HG03558 (cell line): ENCODE results near the gene MRPS34.

Experiments
- ATAC-seq: cut with Tn5 transposase; IDR thresholded peaks from one replicate; pipeline ENCODE4 v1.9.1; 2021; ENCODE audit warnings: moderate number of reproducible peaks; ENCODE audit not compliant: unreplicated experiment; ENCODE audit errors: extremely low read depth

Gene MRPS34

DNA sequence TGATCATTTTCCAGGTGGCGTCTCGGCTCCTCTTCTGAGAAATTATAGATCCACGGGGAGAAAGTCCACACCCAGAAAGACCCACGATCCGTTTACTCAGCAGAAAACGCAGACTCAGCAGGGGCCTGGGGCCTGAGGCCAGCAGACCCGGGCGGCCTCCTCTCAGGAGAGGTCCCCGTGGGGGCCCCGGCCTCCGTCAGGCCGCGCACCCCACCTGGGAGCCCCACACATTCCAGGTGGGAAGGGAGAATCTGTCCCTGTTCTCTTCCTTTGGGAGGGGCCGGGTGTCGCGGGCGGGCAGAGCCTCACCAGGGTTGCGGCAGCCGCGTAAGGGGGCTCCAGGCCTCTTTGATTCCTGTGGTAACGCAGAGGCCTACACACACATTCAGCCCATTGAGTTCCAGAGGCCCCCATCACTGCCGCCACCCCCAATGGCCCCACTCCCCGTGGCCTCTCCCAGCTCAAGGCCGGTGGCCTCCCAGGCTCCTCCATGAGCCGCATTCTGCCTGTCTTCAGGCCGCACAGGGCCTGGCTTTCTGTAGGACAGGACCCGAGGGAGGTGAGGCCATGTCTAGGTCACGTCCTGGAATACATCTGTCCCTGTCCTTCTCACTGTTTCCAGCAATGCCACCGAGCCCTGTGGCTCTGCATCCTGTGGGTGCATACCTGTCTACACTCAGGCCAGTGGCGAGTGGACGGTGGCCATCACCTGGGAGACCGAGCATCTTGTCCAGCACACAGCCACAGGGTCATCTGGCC is 22.2 kb upstream of the MRPS34 start:
- ATAC-seq, result no peak

DNA sequence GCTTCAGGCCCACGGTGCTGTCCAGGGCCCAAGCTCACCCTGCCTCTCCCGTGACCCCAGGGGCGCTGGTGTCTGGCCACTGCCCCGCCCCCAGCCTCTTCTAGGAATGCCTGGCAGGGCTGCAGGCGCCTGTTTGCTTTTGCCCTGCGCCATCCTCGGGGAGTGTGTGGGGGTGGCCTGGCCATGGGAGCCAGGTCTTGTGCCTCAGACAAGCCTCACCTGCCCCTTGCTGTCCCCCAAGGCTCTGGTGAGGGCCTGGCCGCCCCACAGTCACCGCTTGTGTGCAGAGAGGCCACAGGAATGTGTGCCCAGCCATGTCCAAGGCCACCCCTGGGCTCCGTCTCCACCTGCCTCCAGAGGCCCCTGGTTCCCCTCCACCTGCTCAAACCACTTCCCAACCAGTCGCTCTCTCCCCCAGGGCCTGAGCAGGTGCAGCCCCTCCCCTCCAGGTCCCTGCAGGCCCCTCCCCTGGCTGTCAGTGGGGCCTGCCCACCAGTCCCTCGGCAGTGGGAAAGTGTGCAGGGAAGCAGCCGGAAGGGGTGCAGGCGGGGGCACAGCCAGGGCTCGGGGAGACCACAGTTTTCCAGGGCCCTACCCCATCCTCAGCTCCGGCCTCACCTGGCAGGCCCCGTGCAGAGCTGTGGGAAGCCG is 21.4 kb upstream of the MRPS34 start:
- ATAC-seq, result no peak

DNA sequence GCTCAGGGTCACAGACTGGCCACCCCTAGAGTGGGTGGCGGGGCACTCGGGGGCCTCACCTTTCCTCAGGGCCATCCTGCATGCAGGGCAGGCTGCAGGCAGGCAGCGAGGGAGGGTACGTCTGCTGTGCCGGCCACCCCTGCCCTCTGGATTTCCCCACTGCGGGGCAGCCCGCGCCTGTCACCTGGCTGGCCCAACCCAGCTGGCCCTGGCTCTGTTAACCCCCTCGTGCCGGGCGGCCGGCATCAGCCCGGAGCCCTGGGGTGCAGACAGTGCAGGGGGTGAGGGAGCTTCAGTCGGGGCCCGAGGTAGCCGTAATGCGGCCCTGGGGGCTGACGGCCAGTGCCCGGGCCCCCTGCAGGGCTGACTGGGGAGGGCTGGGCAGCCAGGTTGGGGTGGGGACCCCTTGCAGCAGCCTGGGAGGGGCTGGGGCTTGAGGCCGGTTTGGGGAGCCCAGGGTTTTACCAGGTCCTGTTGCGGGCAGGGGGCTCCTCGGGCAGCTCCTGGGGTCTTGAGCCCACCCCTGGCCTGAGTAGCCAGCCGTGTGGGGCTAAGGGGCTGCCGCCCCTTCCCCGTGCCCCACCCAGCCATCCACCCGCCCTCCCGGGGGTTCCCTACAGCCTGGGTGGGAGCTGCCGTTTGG is 20.8 kb upstream of the MRPS34 start, which contains the start of gene IGFALS:
Gene IGFALS, minus strand, starts transcription at position 128 of the 643 bp plus-strand sequence. Its CDS starts 53 bp downstream, at position 75.
- no peak for ATAC-seq

DNA sequence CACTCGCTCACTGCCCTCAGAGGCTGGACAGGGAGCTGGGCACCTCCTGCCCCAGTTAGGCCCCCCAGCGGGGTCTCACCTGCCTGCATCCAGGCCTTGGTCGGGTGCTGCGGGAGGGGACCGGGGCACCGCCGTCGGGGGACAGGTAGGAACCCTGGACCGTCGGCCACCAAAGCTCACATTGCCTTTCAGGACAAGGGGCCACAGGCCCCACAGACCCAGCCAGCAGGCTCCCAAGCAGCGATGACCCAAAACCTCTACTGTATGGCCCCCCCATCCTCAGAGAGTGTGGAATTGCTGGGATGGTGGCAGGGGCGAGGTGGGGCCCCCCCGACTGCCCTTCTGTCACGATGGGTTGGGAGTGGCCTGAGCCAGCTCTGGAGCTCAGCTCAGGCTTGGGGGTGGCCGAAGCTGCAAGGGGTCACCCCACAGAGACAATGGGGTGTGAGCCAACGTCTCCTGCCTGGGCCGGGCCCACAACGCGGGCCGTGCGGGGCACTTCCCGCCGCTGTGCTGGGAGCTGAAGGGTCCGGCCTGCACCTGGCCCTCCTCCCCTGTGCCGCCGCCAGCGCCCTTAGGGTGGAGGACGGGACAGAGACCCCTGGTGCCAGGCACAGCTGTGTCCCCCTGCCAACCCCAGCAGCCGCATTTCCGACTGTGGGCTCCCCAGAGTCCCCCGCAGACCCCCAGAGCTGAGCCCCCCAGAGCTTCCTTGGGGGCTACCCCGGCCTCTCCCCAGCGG is 20.1 kb upstream of the MRPS34 start:
- no peak for ATAC-seq

DNA sequence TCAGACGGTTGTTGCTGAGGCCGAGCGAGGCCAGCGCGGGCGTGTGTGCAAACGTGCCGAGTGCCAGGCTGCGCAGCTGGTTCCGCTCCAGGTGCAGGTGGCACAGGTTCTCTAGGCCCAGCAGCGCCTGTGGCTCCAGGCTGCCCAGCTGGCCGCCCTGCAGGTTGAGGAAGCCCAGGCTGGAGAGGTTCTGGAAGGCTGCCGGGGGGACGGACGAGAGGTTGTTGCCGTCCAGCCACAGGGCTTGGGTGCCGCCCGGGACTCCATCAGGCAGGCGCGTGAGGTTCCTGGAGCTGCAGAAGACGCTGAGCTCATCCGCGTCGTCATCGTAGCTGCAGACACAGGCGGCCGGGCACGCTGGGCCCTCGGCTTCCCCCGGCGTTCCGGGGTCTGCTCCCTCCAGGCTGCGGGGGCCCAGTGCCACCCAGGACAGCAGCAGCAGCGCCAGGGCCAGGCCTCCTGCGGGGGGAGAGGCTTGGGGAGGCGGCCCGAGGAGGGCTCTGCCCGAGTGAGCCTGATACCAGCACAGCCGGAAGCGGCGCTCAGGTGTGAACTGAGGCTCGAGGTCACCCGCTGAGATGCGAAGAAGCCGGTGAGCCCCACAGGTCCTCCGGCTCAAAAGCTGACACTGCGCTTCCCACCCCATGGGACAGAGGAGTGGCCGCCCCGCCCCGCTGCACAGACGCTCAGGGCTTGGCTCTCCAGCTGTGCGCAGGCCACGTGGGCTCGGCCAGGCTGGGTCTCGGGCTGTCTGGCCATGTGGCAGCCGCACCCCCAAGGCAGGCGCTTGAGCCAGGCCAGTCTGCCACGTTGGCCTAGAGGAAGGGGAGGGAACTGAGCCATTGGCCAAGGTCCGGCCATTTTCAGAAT is 19.2 kb upstream of the MRPS34 start:
- no peak for ATAC-seq

DNA sequence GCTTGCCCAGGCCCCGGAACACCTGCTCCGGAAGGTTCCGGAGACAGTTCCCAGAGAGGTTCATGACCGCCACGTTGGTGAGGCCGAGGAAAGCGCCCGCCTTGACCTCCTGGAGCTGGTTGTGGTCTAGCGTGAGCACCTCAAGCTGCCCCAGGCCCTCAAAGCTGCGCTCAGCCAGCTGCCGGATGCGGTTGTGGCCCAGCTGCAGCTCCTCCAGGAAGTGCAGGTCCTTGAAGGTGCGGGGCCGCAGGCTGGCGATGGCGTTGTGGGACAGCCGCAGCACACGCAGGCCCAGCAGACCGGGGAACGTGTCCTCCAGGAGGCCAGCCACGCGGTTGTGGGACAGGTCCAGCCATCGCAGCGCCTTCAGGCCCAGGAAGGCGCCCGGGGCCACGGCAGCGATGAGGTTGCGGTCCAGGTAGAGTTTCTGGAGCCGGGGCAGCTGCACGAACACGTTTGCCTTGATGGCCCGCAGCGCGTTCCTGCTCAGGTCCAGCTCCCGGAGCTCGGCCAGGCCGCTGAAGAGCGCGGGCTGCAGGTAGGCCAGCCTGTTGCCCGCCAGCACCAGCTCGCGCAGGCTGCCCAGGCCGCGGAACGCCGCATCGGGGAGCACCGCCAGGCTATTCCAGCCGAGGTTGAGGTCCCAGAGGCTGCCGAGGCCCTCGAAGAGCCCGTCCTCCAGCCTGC is 18.5 kb upstream of the MRPS34 start:
- ATAC-seq, result no peak

DNA sequence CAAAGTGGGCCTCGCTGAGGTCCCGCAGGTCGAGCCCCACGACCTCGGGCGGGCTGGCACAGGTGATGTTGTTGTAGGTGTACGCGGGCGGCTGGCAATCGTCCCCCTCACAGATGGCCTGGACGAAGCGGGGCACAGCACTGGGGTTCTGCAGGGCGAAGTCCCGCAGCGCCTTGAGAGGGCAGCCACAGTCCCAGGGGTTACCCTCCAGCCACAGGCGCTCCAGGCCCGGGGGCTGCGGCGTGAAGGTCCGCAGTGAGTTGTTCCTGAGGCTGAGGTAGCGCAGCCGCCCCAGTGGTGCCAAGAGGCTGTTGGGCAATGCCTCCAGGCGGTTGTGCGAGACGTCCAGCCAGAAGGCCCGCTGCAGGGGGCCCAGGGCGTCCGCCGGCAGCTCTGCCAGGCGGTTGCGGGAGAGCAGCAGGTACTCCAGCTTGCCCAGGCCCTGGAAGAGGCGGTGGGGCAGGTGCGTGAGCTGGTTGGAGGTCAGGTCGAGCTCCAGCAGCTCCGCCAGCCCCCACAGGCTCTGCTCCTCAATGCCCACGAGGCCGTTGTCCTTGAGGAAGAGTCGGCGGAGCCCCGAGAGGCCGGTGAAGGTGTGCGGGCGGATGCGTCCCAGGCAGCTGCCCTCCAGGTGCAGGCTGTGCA is 17.8 kb upstream of the MRPS34 start:
- ATAC-seq, result no peak

DNA sequence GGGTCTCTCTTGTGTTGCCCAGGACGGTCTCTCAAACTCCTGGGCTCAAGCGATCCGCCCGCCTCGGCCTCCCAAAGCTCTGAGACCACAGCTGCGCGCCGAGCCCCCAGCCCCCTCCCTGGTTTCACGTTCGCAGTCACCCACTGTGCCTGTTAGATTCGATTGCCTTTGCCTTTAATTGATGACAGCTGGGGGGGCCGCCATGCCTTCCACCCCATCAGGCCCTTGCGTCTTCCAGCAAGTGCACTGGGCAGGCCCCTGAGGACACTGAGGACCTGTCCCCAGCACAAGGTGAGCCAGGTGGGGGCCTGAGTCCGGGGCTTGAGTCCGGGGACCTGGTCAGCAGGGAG is 17.3 kb upstream of the MRPS34 start:
- no peak for ATAC-seq

DNA sequence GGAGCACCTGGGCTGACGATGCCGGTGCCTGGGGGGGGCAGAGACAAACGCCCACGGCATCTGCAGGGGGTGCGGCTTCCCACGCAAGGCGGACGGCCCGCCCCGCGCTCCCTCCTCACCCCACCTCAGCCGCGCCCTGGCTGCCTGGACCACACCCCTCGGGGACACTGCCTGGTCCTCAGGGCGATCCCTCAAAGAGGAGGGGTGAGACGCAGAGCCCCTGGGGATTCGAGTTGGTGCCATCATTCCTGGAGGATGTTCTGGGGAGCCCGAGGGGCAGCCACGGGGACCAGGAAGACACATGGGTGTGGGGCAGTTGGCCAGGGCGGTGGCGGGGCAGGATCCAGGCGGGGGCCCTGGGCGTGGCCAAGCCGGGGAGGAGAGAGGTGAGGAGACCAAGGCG is 16.7 kb upstream of the MRPS34 start:
- no peak for ATAC-seq

DNA sequence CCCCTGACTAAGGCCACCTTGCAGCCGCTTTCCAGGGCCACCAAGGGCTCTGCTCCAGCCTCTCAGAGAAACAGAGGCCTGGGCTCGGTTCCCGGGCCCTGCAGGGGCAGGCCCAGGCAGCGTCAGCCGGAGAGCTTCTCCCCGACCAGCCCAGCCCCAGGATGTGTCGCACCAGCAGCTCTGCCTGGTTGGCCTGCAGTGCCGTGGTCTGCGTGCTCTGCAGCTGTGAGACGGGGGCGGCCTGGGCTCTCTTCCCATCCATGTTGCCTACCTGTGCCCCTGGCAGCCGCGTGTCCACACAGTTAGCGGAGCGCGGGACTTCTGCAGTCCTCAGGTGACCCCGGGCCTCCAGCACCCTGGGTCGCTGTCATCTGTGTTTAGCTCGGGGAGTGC is 15.8 kb upstream of the MRPS34 start:
- no peak for ATAC-seq

DNA sequence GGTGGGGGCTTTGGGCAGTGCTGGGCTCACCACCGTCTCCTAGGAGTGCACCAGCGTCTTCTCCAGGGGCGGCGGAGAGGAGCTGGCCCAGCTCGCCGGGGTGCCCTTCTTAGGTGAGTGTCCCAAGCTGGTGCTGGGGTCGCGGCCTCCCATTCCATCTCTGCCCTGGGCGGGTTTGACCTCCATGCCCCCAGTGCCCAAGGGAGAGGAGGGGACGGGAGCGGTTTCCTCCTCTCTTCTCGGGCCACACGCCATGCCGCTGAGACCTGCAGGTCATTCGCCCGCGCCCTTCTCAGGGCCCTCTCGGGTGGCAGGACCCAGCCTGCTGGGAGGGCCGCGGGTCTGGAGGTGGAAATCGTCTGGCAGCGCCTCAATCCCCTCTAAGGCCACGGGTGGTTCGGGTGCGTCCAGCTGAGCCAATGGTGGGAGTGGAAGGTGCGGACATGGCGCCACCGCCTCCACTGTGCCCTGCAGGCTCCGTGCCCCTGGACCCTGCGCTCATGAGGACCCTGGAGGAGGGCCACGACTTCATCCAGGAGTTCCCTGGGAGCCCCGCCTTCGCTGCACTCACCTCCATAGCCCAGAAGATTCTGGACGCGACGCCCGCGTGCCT is 15.3 kb upstream of the MRPS34 start:
- no peak for ATAC-seq

DNA sequence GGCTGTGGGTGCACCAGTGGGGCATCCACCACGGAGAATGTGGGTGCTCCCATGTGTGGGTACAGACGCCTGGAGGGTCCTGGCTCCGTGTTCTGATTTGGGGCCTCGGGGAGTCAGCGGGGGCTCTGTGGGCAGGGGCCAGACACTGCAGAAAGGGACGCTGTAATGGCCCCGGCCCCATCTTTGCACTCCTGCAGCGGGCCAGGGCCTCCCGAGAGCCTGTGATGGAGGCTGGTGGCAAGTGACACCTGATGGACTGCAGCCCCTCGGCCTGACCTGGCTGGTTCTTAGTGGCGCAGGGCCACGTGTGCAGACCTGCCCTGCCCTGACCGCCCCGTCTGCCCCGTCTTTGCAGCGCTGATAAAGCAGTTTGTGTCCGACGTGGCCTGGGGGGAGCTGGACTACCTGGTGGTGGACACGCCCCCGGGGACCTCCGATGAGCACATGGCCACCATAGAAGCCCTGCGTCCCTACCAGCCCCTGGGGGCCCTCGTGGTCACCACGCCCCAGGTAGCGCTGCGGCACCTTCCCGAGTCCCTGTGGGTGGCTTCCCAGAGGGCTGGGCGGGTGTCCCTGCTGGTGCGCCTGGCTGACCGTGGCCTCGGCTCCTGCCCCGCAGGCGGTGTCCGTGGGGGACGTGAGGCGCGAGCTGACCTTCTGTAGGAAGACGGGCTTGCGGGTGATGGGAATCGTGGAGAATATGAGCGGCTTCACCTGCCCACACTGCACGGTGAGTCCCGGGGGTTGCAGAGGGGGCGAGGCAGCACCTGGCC is 14.6 kb upstream of the MRPS34 start:
- ATAC-seq, result no peak

DNA sequence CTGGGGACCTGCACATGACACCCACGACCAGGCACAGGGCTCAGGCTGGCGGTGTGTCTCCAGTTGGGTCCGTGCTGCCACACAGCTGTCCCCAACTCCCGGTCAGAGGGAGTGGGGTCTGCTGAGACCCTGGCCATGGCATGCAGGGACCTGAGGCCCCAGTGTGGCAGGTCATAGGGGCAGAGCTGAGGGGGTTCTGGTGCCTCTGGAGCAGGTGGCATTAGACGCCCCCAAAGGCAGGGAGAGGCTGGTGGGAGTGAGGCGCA is 14.1 kb upstream of the MRPS34 start:
- no peak for ATAC-seq

DNA sequence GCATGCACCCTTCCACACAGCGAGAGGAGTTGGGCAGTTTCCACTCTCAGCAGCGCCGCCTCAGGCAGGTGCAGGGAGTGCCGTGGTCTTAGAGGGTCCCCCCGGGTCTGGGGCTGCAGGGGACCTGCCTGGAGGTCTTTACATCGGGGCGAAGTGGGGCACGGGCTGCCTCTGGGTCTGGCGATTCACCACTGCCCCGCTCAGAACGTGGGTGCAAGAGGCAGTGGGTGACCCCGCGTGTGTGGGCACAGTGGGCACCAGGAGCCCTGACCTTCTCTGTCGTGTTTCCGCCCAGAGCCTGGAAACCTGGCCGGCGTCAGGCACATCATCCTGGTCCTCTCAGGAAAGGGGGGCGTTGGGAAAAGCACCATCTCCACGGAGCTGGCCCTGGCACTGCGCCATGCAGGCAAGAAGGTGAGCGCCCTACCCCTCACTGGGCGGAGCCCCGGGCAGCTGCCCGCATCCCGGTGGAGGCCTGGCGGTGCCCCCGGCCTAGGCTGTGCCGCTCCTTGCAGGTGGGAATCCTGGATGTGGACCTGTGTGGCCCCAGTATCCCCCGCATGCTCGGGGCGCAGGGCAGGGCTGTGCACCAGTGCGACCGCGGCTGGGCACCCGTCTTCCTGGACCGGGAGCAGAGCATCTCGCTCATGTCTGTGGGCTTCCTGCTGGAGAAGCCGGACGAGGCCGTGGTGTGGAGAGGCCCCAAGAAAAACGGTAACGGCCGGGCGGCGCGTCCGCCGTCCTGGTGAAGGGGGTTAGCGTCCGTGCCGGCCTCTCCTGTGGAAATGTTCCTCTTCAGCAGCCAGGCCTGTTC is 13.5 kb upstream of the MRPS34 start:
- ATAC-seq, result no peak

DNA sequence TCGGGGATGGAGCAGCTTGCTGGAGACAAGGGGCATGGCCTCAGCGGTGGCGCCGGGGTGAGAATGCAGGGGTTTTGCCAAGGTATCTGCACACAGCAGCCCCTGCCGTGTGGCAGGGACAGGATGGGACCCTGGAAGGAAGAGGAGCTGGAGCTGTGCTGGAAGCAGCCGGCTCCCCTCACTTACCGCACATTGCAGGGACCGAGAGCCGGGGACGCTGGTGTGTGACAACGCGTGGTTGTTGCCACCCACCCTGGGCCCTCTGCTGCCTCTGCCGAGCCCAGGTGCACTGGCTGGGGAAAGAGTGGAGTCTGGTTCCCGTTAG is 12.9 kb upstream of the MRPS34 start:
- no peak for ATAC-seq

DNA sequence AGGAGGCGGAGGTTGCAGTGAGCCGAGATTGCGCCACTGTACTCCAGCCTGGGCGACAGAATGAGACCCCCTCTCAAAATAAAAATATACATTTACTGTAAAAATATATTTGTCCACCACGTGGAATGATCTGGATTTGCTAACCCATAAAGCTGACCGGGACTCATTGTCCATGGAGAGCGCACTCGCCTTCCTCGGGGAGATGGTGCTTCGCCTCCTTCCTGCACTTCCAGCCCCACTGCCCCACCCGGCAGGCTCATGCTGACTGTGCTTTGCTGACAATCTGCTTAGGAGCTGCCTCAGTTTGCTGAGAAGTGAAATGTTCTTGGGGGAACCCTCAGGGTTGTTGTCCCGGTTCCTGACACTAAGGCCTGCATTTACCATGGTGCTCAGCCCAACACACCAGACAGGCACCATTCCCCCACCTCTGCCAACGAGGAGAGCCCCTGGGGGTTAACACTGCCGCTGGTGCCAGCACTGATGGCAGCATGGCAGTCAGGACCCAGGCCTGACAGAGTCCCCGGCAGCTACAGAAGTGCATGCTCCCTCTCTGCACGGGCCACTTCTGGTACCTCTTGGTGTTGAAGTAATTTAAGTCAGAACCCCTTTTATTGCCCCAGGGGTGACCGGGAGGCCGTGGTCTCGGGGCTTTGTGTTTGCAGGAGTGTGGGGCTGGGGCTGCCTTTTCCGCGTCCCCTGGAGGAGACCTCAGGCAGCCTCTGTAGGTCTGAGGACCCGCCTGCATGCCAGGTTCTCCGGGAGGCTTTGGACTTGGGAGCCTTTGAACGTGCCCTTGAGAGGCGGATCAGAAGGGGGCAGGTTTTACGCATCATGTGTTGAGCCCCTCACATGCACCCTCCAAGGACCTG is 12.3 kb upstream of the MRPS34 start:
- ATAC-seq, result no peak
